Measurements from ENCODE around the gene VPS13D. TPM values are rescaled to one million over a fixed set of nuclear protein-coding genes. Genes with fewer than 3 reads are reported as not detected.

Gene VPS13D
- polyA plus RNA-seq, 3 donors = 3.6 to 20.2 (median 5.1) TPM

GRCh38 chr1:12279728-12280464 is 50.1 kb downstream of the VPS13D start:
- Histone ChIP-seq H3K4me1 (ENCODE audit: control insufficient read depth in 1 of 2, insufficient read depth in 2 of 2, low read length in 2 of 2) (no peaks in the 10 kb centered on the region), H3K4me3 (replicated peaks in 1 of 3; ENCODE audit: low read depth in 2 of 3, low read length in 3 of 3) (no peak overlapping the region), H3K36me3 (replicated peaks in 1 of 2; ENCODE audit: control insufficient read depth in 1 of 2, insufficient read depth in 2 of 2, low read length in 2 of 2) (peaks cover 92 to 97% of the 10 kb centered on the region in 2 donors), H3K27ac (ENCODE audit: low read depth in 1 of 2, low read length in 2 of 2) (no peak overlapping the region), H4K20me1 (ENCODE audit: insufficient read depth, low read length) (peaks cover 13% of the 10 kb centered on the region), H3K79me2 (ENCODE audit: insufficient read depth, low read length) (no peaks in the 10 kb centered on the region), H2AFZ (ENCODE audit: insufficient read depth, low read depth, low read length, poor library complexity, severe bottlenecking) (no peak overlapping the region), H3K27me3 (ENCODE audit: control insufficient read depth in 2 of 2, insufficient read depth in 2 of 2, low read length in 2 of 2) (no peaks in the 10 kb centered on the region), H3K9me3 (replicated peaks in 1 of 2; ENCODE audit: control insufficient read depth in 1 of 2, insufficient read depth in 1 of 2, low read length in 2 of 2) (no peaks in the 10 kb centered on the region), H3K9ac (ENCODE audit: insufficient read depth, low read length, poor library complexity, severe bottlenecking) (no peak overlapping the region), H3K4me2 (replicated peaks; ENCODE audit: extremely low read depth, low read length, poor library complexity, severe bottlenecking) (no peak overlapping the region)
- no CpG with 5 or more reads among the region's 4 CpGs for WGBS (ENCODE audit: insufficient coverage)
- no peaks in the 10 kb centered on the region for H3K27me3 Mint-ChIP-seq (ENCODE audit: low read depth in 3 of 3)
- no peak for TF ChIP-seq CTCF (IDR thresholded peaks at IDR 0.05)
- no peak overlapping the region for H3K4me3 Mint-ChIP-seq
- intact Hi-C loops (cut with micrococcal nuclease) = no loop called here
- no peak overlapping the region for H3K27ac Mint-ChIP-seq
- peaks cover 86 to 92% of the 10 kb centered on the region in 2 donors for H3K36me3 Mint-ChIP-seq
- H3K9me3 Mint-ChIP-seq = peaks cover 0 to 2% (median 0%) of the 10 kb centered on the region in 7 donors
- no peak for DNase-seq
- H3K4me1 Mint-ChIP-seq = no peaks in the 10 kb centered on the region

GRCh38 chr1:12282142-12282541 is 52.3 kb downstream of the VPS13D start:
- no peak for DNase-seq
- H3K9me3 Mint-ChIP-seq = peaks cover 0 to 2% (median 0%) of the 10 kb centered on the region in 7 donors
- Histone ChIP-seq H3K4me2 (replicated peaks; ENCODE audit: extremely low read depth, low read length, poor library complexity, severe bottlenecking) (no peak overlapping the region), H3K79me2 (ENCODE audit: insufficient read depth, low read length) (no peaks in the 10 kb centered on the region), H3K4me3 (replicated peaks in 1 of 3; ENCODE audit: low read depth in 2 of 3, low read length in 3 of 3) (no peak overlapping the region), H2AFZ (ENCODE audit: insufficient read depth, low read depth, low read length, poor library complexity, severe bottlenecking) (no peak overlapping the region), H3K9ac (ENCODE audit: insufficient read depth, low read length, poor library complexity, severe bottlenecking) (no peak overlapping the region), H4K20me1 (ENCODE audit: insufficient read depth, low read length) (peaks cover 26% of the 10 kb centered on the region), H3K4me1 (ENCODE audit: control insufficient read depth in 1 of 2, insufficient read depth in 2 of 2, low read length in 2 of 2) (no peaks in the 10 kb centered on the region), H3K27ac (ENCODE audit: low read depth in 1 of 2, low read length in 2 of 2) (no peak overlapping the region), H3K27me3 (ENCODE audit: control insufficient read depth in 2 of 2, insufficient read depth in 2 of 2, low read length in 2 of 2) (no peaks in the 10 kb centered on the region), H3K9me3 (replicated peaks in 1 of 2; ENCODE audit: control insufficient read depth in 1 of 2, insufficient read depth in 1 of 2, low read length in 2 of 2) (no peaks in the 10 kb centered on the region), H3K36me3 (replicated peaks in 1 of 2; ENCODE audit: control insufficient read depth in 1 of 2, insufficient read depth in 2 of 2, low read length in 2 of 2) (peaks cover 72 to 97% of the 10 kb centered on the region in 2 donors)
- H3K27me3 Mint-ChIP-seq (ENCODE audit: low read depth in 3 of 3) = no peaks in the 10 kb centered on the region
- H3K4me3 Mint-ChIP-seq = no peak overlapping the region
- intact Hi-C loops (cut with micrococcal nuclease) = no loop called here
- H3K36me3 Mint-ChIP-seq = peaks cover 76 to 91% of the 10 kb centered on the region in 2 donors
- no peak for TF ChIP-seq CTCF (IDR thresholded peaks at IDR 0.05)
- peaks cover 2% of the 10 kb centered on the region for H3K4me1 Mint-ChIP-seq
- H3K27ac Mint-ChIP-seq = no peak overlapping the region
- 80% methylated on average over 1 of the region's 3 CpGs for WGBS (ENCODE audit: insufficient coverage)

Data from CD14-positive monocyte (primary cell).